K562 (cell line): ENCODE data around the gene CYP2R1. TPM values are rescaled to one million over a fixed set of nuclear protein-coding genes. Genes with fewer than 3 reads are reported as not detected.

Experiments
- BCLAF1 ChIP-seq, 2 experiments: fragments of 450-650 bp in 1 of 2; IDR thresholded peaks; 2 replicates each; pipeline ENCODE4 v1.6.1; 2011 to 2017; ENCODE audit warnings: low read depth in 2 of 2, antibody characterized with exemption in 1 of 2, borderline replicate concordance in 1 of 2, low read length in 1 of 2, mild to moderate bottlenecking in 1 of 2, mixed read lengths in 1 of 2; ENCODE audit not compliant: control insufficient read depth in 1 of 2
- CEBPB ChIP-seq: fragments of 450-650 bp; IDR thresholded peaks from 2 replicates; pipeline ENCODE4 v1.6.1; 2016; ENCODE audit warnings: missing genetic modification characterization, missing compliant biosample characterization
- CHD7 ChIP-seq: fragments of 200-600 bp; sonication (generic); IDR thresholded peaks from one replicate; pipeline ENCODE4 v1.6.1; 2012; ENCODE audit warnings: mild to moderate bottlenecking, low read depth, low read length, inconsistent platforms
- DMBX1 ChIP-seq: fragments of 250-450 bp; sonication (Bioruptor Pico); IDR thresholded peaks from 2 replicates; pipeline ENCODE4 v1.8.0; 2022; ENCODE audit warnings: inconsistent platforms, mild to moderate bottlenecking, moderate library complexity, borderline replicate concordance
- FOXJ2 ChIP-seq: fragments of 200-800 bp; sonication (Bioruptor generic); IDR thresholded peaks from 2 replicates; pipeline ENCODE4 v1.6.1; 2016; ENCODE audit warnings: missing genetic modification characterization, missing compliant biosample characterization
- U2AF1 ChIP-seq: fragments of 200-400 bp; formaldehyde crosslinking; optimal IDR thresholded peaks from 2 replicates; pipeline ENCODE3; 2017; ENCODE audit warnings: mild to moderate bottlenecking, low read depth, low read length, moderate library complexity
- XRCC5 ChIP-seq: fragments of 200-400 bp; formaldehyde crosslinking; IDR thresholded peaks from 2 replicates; pipeline ENCODE4 v1.6.1; 2017; ENCODE audit warnings: low read depth, mild to moderate bottlenecking, low read length
- ZBTB8A ChIP-seq: fragments of 450-650 bp; IDR thresholded peaks from 2 replicates; pipeline ENCODE4 v1.6.1; 2018; ENCODE audit warnings: mild to moderate bottlenecking, moderate library complexity; ENCODE audit not compliant: partially characterized antibody
- ZNF512 ChIP-seq: IDR thresholded peaks from 2 replicates; pipeline ENCODE4 v1.6.1; 2016; ENCODE audit warnings: missing genetic modification characterization, missing compliant biosample characterization
- polyA plus RNA-seq, 8 experiments: library from polyadenylated mRNA; depleted of rRNA in 4 of 8; stranded (reverse) in 5 of 8; unstranded in 3 of 8; fragments of >200 nt; fragmentation: Nextera tagmentation in 2 of 8; fragmentation: Illumina TruSeq in 1 of 8; extraction: Ambion mirVana in 2 of 8; extraction: Trizol in 1 of 8; gene quantifications; 2 replicates each; pipeline versions ENCODE4 v1.2.1 to v1.2.3, GENCODE V29; 2011 to 2014; ENCODE audit warnings: inconsistent platforms in 1 of 8, missing spikeins in 1 of 8
- total RNA-seq, 7 experiments: library from RNA; depleted of rRNA in 6 of 7; stranded (reverse); fragments of >200 nt in 6 of 7; fragmentation: Illumina TruSeq in 2 of 7; extraction: Trizol in 2 of 7; gene quantifications; 2 replicates each; pipeline versions ENCODE4 v1.2.1 to v1.2.3, GENCODE V29; 2011 to 2021; ENCODE audit warnings: low replicate concordance in 1 of 7

Gene CYP2R1
- total and polyA plus RNA-seq, 9 of the 15 experiments (the other 6 are each of a cell fraction or from before 2014, with no cell fraction given): 19.4 to 40.5 (median 29.4) TPM

GRCh38 chr11:14891143-14892035 is 642 bp downstream of the CYP2R1 start (continued):
- no peak for TF ChIP-seq CHD7
- no peak for TF ChIP-seq ZBTB8A
- TF ChIP-seq U2AF1: peak; percentile 70
- TF ChIP-seq BCLAF1 (IDR thresholded peaks at IDR 0.05; ENCODE audit: borderline replicate concordance in 1 of 2, control insufficient read depth in 1 of 2, low read depth in 2 of 2, low read length in 1 of 2): no peak
- TF ChIP-seq XRCC5: 0 out of 2 replicates have a peak, but pooled peaks have one; percentile 70
- TF ChIP-seq CEBPB (tag): no peak
- 0 out of 2 replicates have a peak, but pooled peaks have one; percentile 45 for TF ChIP-seq DMBX1
- TF ChIP-seq ZNF512: no peak
- TF ChIP-seq FOXJ2 (tag): no peak
